Measurements from ENCODE around the gene KIFAP3. TPM values are rescaled to one million over a fixed set of nuclear protein-coding genes. Genes with fewer than 3 reads are reported as not detected.
A peak's percentile ranks its signal among the peaks of the same experiment; 100 is the strongest.
"Not testable (repeated sequence)": the region's sequence is repeated elsewhere in the genome, so short reads cannot be mapped to it uniquely, and the experiment has no call there.

KIFAP3 gene
- total RNA-seq, 1 experiment from 2014 or later: 14.5 TPM

GRCh38 chr1:169943963-169944526 is 130.4 kb downstream of the KIFAP3 start:
- no peak overlapping the region for H3K4me3 ChIP-seq

GRCh38 chr1:169941982-169942830 is 132.3 kb downstream of the KIFAP3 start:
- H3K27ac ChIP-seq: no peak overlapping the region
- no peaks in the 10 kb centered on the region for H3K36me3 ChIP-seq
- H3K9me3 ChIP-seq (replicated peaks): no peaks in the 10 kb centered on the region
- peak in 1 of 2 experiments; percentile 8 for DNase-seq (ENCODE audit: low read depth in 1 of 2, low spot score in 2 of 2)
- no peak overlapping the region for H3K4me3 ChIP-seq
- no peaks in the 10 kb centered on the region for H3K27me3 ChIP-seq (replicated peaks)
- H3K4me1 ChIP-seq (replicated peaks): peaks cover 5% of the 10 kb centered on the region

More at GRCh38 chr1:169943963-169944526, 130.4 kb downstream of the KIFAP3 start:
- Histone ChIP-seq H3K27ac (no peak overlapping the region), H3K27me3 (replicated peaks) (no peaks in the 10 kb centered on the region), H3K36me3 (no peaks in the 10 kb centered on the region), H3K9me3 (replicated peaks) (no peaks in the 10 kb centered on the region), H3K4me1 (replicated peaks) (peaks cover 5% of the 10 kb centered on the region)
- DNase-seq (ENCODE audit: low read depth in 1 of 2, low spot score in 2 of 2): no peak

- no peaks in the 10 kb centered on the region for H3K27me3 ChIP-seq (replicated peaks)
- no peaks in the 10 kb centered on the region for H3K36me3 ChIP-seq
- H3K9me3 ChIP-seq (replicated peaks): no peaks in the 10 kb centered on the region
- peak in 1 of 2 experiments; percentile 5 for DNase-seq (ENCODE audit: low read depth in 1 of 2, low spot score in 2 of 2)
- H3K27ac ChIP-seq: no peak overlapping the region
- no peak overlapping the region for H3K4me3 ChIP-seq
- peaks cover 6% of the 10 kb centered on the region for H3K4me1 ChIP-seq (replicated peaks)
These were observed 140.3 kb downstream of the KIFAP3 start for GRCh38 chr1:169933984-169934725.

- no peaks in the 10 kb centered on the region for H3K36me3 ChIP-seq
- peaks cover 6% of the 10 kb centered on the region for H3K4me1 ChIP-seq (replicated peaks)
- no peaks in the 10 kb centered on the region for H3K9me3 ChIP-seq (replicated peaks)
- H3K27me3 ChIP-seq (replicated peaks): no peaks in the 10 kb centered on the region
- no peak for DNase-seq (ENCODE audit: low read depth in 1 of 2, low spot score in 2 of 2)
- no peak overlapping the region for H3K27ac ChIP-seq
- no peak overlapping the region for H3K4me3 ChIP-seq
These were observed 142.7 kb downstream of the KIFAP3 start for GRCh38 chr1:169931795-169932231.

GRCh38 chr1:169929210-169929526 is 145.3 kb downstream of the KIFAP3 start:
- no peak for DNase-seq (ENCODE audit: low read depth in 1 of 2, low spot score in 2 of 2)
- Histone ChIP-seq H3K4me3 (no peak overlapping the region), H3K4me1 (replicated peaks) (peaks cover under 1% of the 10 kb centered on the region), H3K9me3 (replicated peaks) (no peaks in the 10 kb centered on the region), H3K36me3 (no peaks in the 10 kb centered on the region), H3K27ac (no peak overlapping the region), H3K27me3 (replicated peaks) (no peaks in the 10 kb centered on the region)

GRCh38 chr1:169928438-169929209 is 145.9 kb downstream of the KIFAP3 start:
- no peaks in the 10 kb centered on the region for H3K27me3 ChIP-seq (replicated peaks)
- H3K36me3 ChIP-seq: no peaks in the 10 kb centered on the region
- H3K9me3 ChIP-seq (replicated peaks): no peaks in the 10 kb centered on the region
- H3K4me3 ChIP-seq: no peak overlapping the region
- H3K4me1 ChIP-seq (replicated peaks): no peaks in the 10 kb centered on the region
- no peak overlapping the region for H3K27ac ChIP-seq
- DNase-seq (ENCODE audit: low read depth in 1 of 2, low spot score in 2 of 2): peak in 1 of 2 experiments; percentile 27

GRCh38 chr1:169925505-169926482 is 148.7 kb downstream of the KIFAP3 start:
- H3K27me3 ChIP-seq (replicated peaks): no peaks in the 10 kb centered on the region
- H3K4me1 ChIP-seq (replicated peaks): no peaks in the 10 kb centered on the region
- no peaks in the 10 kb centered on the region for H3K9me3 ChIP-seq (replicated peaks)
- H3K4me3 ChIP-seq: no peak overlapping the region
- H3K36me3 ChIP-seq: no peaks in the 10 kb centered on the region
- H3K27ac ChIP-seq: no peak overlapping the region
- no peak for DNase-seq (ENCODE audit: low read depth in 1 of 2, low spot score in 2 of 2)

GRCh38 chr1:169924829-169925228 is 149.7 kb downstream of the KIFAP3 start:
- H3K27ac ChIP-seq: no peak overlapping the region
- no peaks in the 10 kb centered on the region for H3K36me3 ChIP-seq
- H3K4me1 ChIP-seq (replicated peaks): no peaks in the 10 kb centered on the region
- no peak for DNase-seq (ENCODE audit: low read depth in 1 of 2, low spot score in 2 of 2)
- H3K9me3 ChIP-seq (replicated peaks): no peaks in the 10 kb centered on the region
- no peak overlapping the region for H3K4me3 ChIP-seq
- H3K27me3 ChIP-seq (replicated peaks): no peaks in the 10 kb centered on the region

- Histone ChIP-seq H3K36me3 (no peaks in the 10 kb centered on the region), H3K9me3 (replicated peaks) (no peaks in the 10 kb centered on the region), H3K27me3 (replicated peaks) (no peaks in the 10 kb centered on the region), H3K4me1 (replicated peaks) (no peaks in the 10 kb centered on the region), H3K27ac (no peak overlapping the region), H3K4me3 (no peak overlapping the region)
- DNase-seq (ENCODE audit: low read depth in 1 of 2, low spot score in 2 of 2): no peak
These were observed 150.4 kb downstream of the KIFAP3 start for GRCh38 chr1:169924063-169924462.

- Histone ChIP-seq H3K36me3 (no peaks in the 10 kb centered on the region), H3K4me3 (no peak overlapping the region), H3K9me3 (replicated peaks) (no peaks in the 10 kb centered on the region), H3K4me1 (replicated peaks) (no peaks in the 10 kb centered on the region), H3K27ac (no peak overlapping the region), H3K27me3 (replicated peaks) (no peaks in the 10 kb centered on the region)
- DNase-seq (ENCODE audit: low read depth in 1 of 2, low spot score in 2 of 2): no peak
These were observed 153.4 kb downstream of the KIFAP3 start for GRCh38 chr1:169921080-169921479.

- no peak overlapping the region for H3K4me3 ChIP-seq
- H3K36me3 ChIP-seq: no peaks in the 10 kb centered on the region
- no peaks in the 10 kb centered on the region for H3K9me3 ChIP-seq (replicated peaks)
- no peaks in the 10 kb centered on the region for H3K4me1 ChIP-seq (replicated peaks)
- no peak overlapping the region for H3K27ac ChIP-seq
- no peak for DNase-seq (ENCODE audit: low read depth in 1 of 2, low spot score in 2 of 2)
- H3K27me3 ChIP-seq (replicated peaks): no peaks in the 10 kb centered on the region
These were observed 155.6 kb downstream of the KIFAP3 start for GRCh38 chr1:169918927-169919326.

GRCh38 chr1:169918220-169918619 is 156.3 kb downstream of the KIFAP3 start:
- not testable (repeated sequence) for H3K27ac ChIP-seq; H3K9me3 ChIP-seq (replicated peaks); H3K4me3 ChIP-seq; DNase-seq (ENCODE audit: low read depth in 1 of 2, low spot score in 2 of 2); H3K36me3 ChIP-seq; H3K27me3 ChIP-seq (replicated peaks); H3K4me1 ChIP-seq (replicated peaks)

- Histone ChIP-seq H3K27ac (no peak overlapping the region), H3K27me3 (replicated peaks) (no peaks in the 10 kb centered on the region), H3K36me3 (no peaks in the 10 kb centered on the region), H3K9me3 (replicated peaks) (no peaks in the 10 kb centered on the region), H3K4me3 (no peak overlapping the region), H3K4me1 (replicated peaks) (no peaks in the 10 kb centered on the region)
- no peak for DNase-seq (ENCODE audit: low read depth in 1 of 2, low spot score in 2 of 2)
These were observed 159.3 kb downstream of the KIFAP3 start for GRCh38 chr1:169915150-169915549.
